ENCODE measurements around the gene TIGD3. TPM values are rescaled to one million over a fixed set of nuclear protein-coding genes. Genes with fewer than 3 reads are reported as not detected.

TIGD3 gene
- total RNA-seq, 1 experiment from 2014 or later, result 1.7 TPM

DNA sequence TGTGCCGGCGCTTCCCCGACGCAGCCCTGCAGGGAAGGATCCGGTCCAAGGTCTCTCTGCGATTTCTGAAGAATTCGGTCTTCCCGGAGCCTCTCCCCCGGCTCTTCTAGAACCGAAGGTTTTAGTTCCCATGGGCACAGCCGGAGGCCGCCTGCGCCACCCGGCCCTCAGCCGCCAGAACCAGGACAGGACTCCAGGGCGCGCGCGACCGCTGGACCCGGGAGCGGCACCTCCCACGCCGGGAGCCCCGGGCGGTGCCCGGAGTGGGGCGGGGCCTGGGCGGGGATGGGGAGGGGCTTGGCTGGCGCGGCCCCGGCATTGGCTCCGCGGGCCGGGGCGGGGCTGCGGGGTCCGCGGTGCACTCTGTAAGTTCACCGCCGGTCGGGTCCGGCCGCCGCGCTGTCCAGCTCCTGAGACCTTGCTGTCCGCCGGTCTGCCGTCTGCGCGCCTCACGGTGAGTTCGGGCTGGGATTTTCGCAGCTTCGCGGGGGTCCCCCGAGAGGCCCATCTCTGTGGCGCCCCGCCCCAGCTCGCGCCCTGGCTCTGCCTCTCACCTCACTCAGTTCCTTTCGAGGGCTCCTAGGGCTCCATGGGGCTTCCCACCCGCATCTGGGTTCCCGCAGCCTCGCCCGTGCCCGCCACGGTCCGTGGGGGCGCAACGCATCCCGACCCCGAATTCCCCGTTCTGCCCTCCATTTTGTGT lies 39.9 kb upstream of the TIGD3 start, which contains the start of gene CDC42EP2:
CDC42EP2 (plus strand) TSS at position 366 of the 703 bp plus-strand sequence. CDS start 6,033 bp downstream, outside the sequence.
- Histone ChIP-seq H3K9me3 (ENCODE audit: insufficient read depth, low read depth) (no peaks in the 10 kb centered on the region), H3K27me3 (ENCODE audit: insufficient read depth, low read depth) (no peaks in the 10 kb centered on the region), H4K20me1 (ENCODE audit: insufficient read depth) (peaks cover 8% of the 10 kb centered on the region; the same call in 1 of the 2 replicates), H3K79me2 (ENCODE audit: low read depth) (peaks cover 54% of the 10 kb centered on the region), H3K4me1 (replicated peaks; ENCODE audit: insufficient read depth) (peaks cover 66% of the 10 kb centered on the region), H3F3A (ENCODE audit: insufficient read depth, low read depth) (peaks cover 63% of the 10 kb centered on the region), H3K36me3 (ENCODE audit: low read depth) (peaks cover 4% of the 10 kb centered on the region; the same call in 1 of the 2 replicates), H3K4me2 (peak within 1 kb of the TSS; percentile 91), H2AFZ (peak within 1 kb of the TSS; percentile 81), H3K4me3 (peak within 1 kb of the TSS; percentile 90), H3K9me2 (ENCODE audit: insufficient read depth) (no peaks in the 10 kb centered on the region), H3K27ac (peak within 1 kb of the TSS; percentile 54)
- CTCF ChIA-PET, result interaction anchor here (0.6 to 5.2 kb wide), 14 partner anchors 10 to 95 kb away, joined by 3 to 151 read pairs (median 5); partner anchors contain the start of gene DPF2
- DNase-seq, result peak; percentile 70 to 94
- POLR2A ChIA-PET (ENCODE audit: unreplicated experiment), result interaction anchor here (0.6 to 3.1 kb wide), 13 partner anchors 18 to 512 kb away, joined by 3 to 57 read pairs (median 4); partner anchors contain the start of genes DPF2 and FAM89B
- intact Hi-C loops (cut with micrococcal nuclease; ENCODE audit: unreplicated experiment), result loop anchor here (1.0 to 2.0 kb wide), 3 partner anchors 22 to 106 kb away; no protein-coding TSS in a partner anchor
- no TSS peak for BruUV-seq (replicated peaks)
- TF ChIP-seq EZH2 (IDR thresholded peaks at IDR 0.05; ENCODE audit: low read depth), result no peak

GRCh38 chr11:65315204-65315865 lies 39.2 kb upstream of the TIGD3 start:
- H3K9me2 ChIP-seq (ENCODE audit: insufficient read depth), result no peaks in the 10 kb centered on the region
- H3K79me2 ChIP-seq (ENCODE audit: low read depth), result peaks cover 61% of the 10 kb centered on the region
- H3K4me1 ChIP-seq (replicated peaks; ENCODE audit: insufficient read depth), result peaks cover 61% of the 10 kb centered on the region
- no peaks in the 10 kb centered on the region for H3K9me3 ChIP-seq (ENCODE audit: insufficient read depth, low read depth)
- BruUV-seq (replicated peaks), result TSS peak; percentile 41
- ChIA-PET CTCF (interaction anchor here (0.6 to 5.2 kb wide), 14 partner anchors 10 to 95 kb away, joined by 3 to 151 read pairs (median 5); partner anchors contain the start of gene DPF2), POLR2A (ENCODE audit: unreplicated experiment) (interaction anchor here (0.5 to 3.1 kb wide), 13 partner anchors 17 to 586 kb away, joined by 3 to 57 read pairs (median 5); partner anchors contain the start of genes DPF2 and FAM89B)
- peak; percentile 62 to 89 for DNase-seq
- TF ChIP-seq EZH2 (IDR thresholded peaks at IDR 0.05; ENCODE audit: low read depth), result no peak
- peak; percentile 100 for TF ChIP-seq CTCF (conservative IDR thresholded peaks at IDR 0.05)
- no peaks in the 10 kb centered on the region for H3K27me3 ChIP-seq (ENCODE audit: insufficient read depth, low read depth)
- peak overlapping the region; percentile 80 for H2AFZ ChIP-seq
- peaks cover 65% of the 10 kb centered on the region for H3F3A ChIP-seq (ENCODE audit: insufficient read depth, low read depth)
- H4K20me1 ChIP-seq (ENCODE audit: insufficient read depth), result peaks cover 15% of the 10 kb centered on the region
- peaks cover 4% of the 10 kb centered on the region; the same call in 1 of the 2 replicates for H3K36me3 ChIP-seq (ENCODE audit: low read depth)
- H3K4me2 ChIP-seq, result peak overlapping the region; percentile 91
- peak overlapping the region; percentile 90 for H3K4me3 ChIP-seq
- peak overlapping the region; percentile 54 for H3K27ac ChIP-seq
- intact Hi-C loops (cut with micrococcal nuclease; ENCODE audit: unreplicated experiment), result loop anchor here (1.0 to 2.0 kb wide), 2 partner anchors 40 to 107 kb away; no protein-coding TSS in a partner anchor

GRCh38 chr11:65315866-65316226 lies 38.7 kb upstream of the TIGD3 start:
- Histone ChIP-seq H3K9me2 (ENCODE audit: insufficient read depth) (no peaks in the 10 kb centered on the region), H3K4me3 (peak overlapping the region; percentile 90), H3K4me2 (peak overlapping the region; percentile 91), H3F3A (ENCODE audit: insufficient read depth, low read depth) (peaks cover 64% of the 10 kb centered on the region), H3K4me1 (replicated peaks; ENCODE audit: insufficient read depth) (peaks cover 56% of the 10 kb centered on the region), H4K20me1 (ENCODE audit: insufficient read depth) (peaks cover 20% of the 10 kb centered on the region), H3K36me3 (ENCODE audit: low read depth) (peaks cover 4% of the 10 kb centered on the region; the same call in 1 of the 2 replicates), H3K27me3 (ENCODE audit: insufficient read depth, low read depth) (no peaks in the 10 kb centered on the region), H3K27ac (peak overlapping the region; percentile 54), H2AFZ (peak overlapping the region; percentile 80), H3K79me2 (ENCODE audit: low read depth) (peaks cover 65% of the 10 kb centered on the region), H3K9me3 (ENCODE audit: insufficient read depth, low read depth) (no peaks in the 10 kb centered on the region)
- no TSS peak for BruUV-seq (replicated peaks)
- ChIA-PET CTCF (interaction anchor here (0.5 to 5.2 kb wide), 14 partner anchors 10 to 390 kb away, joined by 3 to 151 read pairs (median 4); partner anchors contain the start of genes DPF2 and SCYL1), POLR2A (ENCODE audit: unreplicated experiment) (interaction anchor here (0.6 to 3.1 kb wide), 5 partner anchors 18 to 471 kb away, joined by 3 to 57 read pairs (median 11); partner anchors contain the start of gene DPF2)
- TF ChIP-seq CTCF (conservative IDR thresholded peaks at IDR 0.05), result peak; percentile 53; the same call in 1 of the 2 replicates
- TF ChIP-seq EZH2 (IDR thresholded peaks at IDR 0.05; ENCODE audit: low read depth), result no peak
- intact Hi-C loops (cut with micrococcal nuclease; ENCODE audit: unreplicated experiment), result loop anchor here (1.0 to 2.0 kb wide), 3 partner anchors 39 to 107 kb away; partner anchors contain the start of gene TIGD3
- no peak for DNase-seq
